ENCODE results near the gene ARHGAP32.

DNA sequence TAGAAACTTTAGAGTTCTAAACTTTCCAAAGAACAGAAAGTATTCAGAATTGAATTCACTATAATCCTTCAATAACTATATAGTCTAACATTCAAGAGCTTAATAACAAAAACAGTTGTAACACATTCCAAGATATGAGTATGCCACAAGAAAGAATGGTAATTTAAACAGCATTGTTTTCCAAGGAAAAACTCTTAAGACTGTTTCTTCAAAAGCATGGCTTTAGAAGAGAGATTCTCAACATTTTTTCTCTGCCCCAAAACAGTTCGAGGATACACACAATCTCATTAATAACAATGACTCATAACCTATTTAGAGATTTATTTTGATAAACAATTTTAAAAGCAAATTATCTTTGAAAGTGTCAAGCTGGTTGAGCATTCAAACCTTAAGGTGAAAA lies 16.7 kb upstream of the ARHGAP32 start:
- no peak for TF ChIP-seq CTCF (IDR thresholded peaks at IDR 0.05)
- no peak for TF ChIP-seq POLR2A (IDR thresholded peaks at IDR 0.05)
